Heart left ventricle (tissue), 16 donors: ENCODE results near the gene DHCR7. TPM values are rescaled to one million over a fixed set of nuclear protein-coding genes. Genes with fewer than 3 reads are reported as not detected.

Experiments used
- ATAC-seq, 4 donors: fragments of 200-7000 bp; cut with Tn5 transposase; one replicate each; pipeline ENCODE4 v1.9.1; 2020 to 2022; ENCODE audit warnings: moderate library complexity in 4 of 4, mild to moderate bottlenecking in 3 of 4, moderate number of reproducible peaks in 1 of 4
- DNase-seq, 5 donors: peaks; one replicate each; pipeline ENCODE4 v3.0.0-alpha.2; 2020
- H3K27ac ChIP-seq, 12 donors: fragments of 200-600 bp; sonication (generic) in 4 of 12; one replicate each; pipeline versions ENCODE4 v1.5.0 to v1.8.0; 2016 to 2022; ENCODE audit warnings: mild to moderate bottlenecking in 2 of 12
- H3K27me3 ChIP-seq, 9 donors: fragments of 200-600 bp; sonication (generic) in 2 of 9; one replicate each; pipeline versions ENCODE4 v1.5.1 to v1.8.0; 2016 to 2022; ENCODE audit warnings: mild to moderate bottlenecking in 3 of 9
- H3K36me3 ChIP-seq, 9 donors: fragments of 200-600 bp; sonication (generic) in 2 of 9; one replicate each; pipeline versions ENCODE4 v1.5.0 to v1.8.0; 2018 to 2022; ENCODE audit warnings: mild to moderate bottlenecking in 2 of 9
- H3K4me1 ChIP-seq, 12 donors: fragments of 200-600 bp; sonication (generic) in 4 of 12; one replicate each; pipeline versions ENCODE4 v1.5.0 to v1.8.0; 2016 to 2022; ENCODE audit warnings: mild to moderate bottlenecking in 3 of 12
- H3K4me3 ChIP-seq, 12 donors: fragments of 200-600 bp; sonication (generic) in 4 of 12; one replicate each; pipeline versions ENCODE4 v1.5.0 to v1.8.0; 2017 to 2022; ENCODE audit warnings: mild to moderate bottlenecking in 9 of 12, moderate library complexity in 4 of 12
- H3K9me3 ChIP-seq, 12 donors: fragments of 200-600 bp; sonication (generic) in 4 of 12; one replicate each; pipeline versions ENCODE4 v1.5.0 to v1.8.0; 2016 to 2022; ENCODE audit warnings: mild to moderate bottlenecking in 1 of 12
- CTCF ChIP-seq, 12 donors: fragments of 200-600 bp; sonication (generic) in 4 of 12; IDR thresholded peaks; one replicate each; pipeline versions ENCODE4 v1.5.0 to v1.8.0; 2018 to 2022; ENCODE audit warnings: antibody characterized with exemption in 12 of 12, mild to moderate bottlenecking in 5 of 12
- POLR2A ChIP-seq, 2 donors: fragments of 450-650 bp; IDR thresholded peaks; one replicate each; pipeline ENCODE4 v1.6.1; 2017; ENCODE audit warnings: antibody characterized with exemption in 2 of 2, mild to moderate bottlenecking in 2 of 2, moderate library complexity in 2 of 2
- WGBS, 4 donors: extraction: QIAGEN DNeasy Blood & Tissue Kit in 2 of 4; methylation state at CpG; one replicate each; pipeline versions ENCODE4 v1.1.5 to v1.1.7; 2013 to 2018; 5-methylcytosine and 5-hydroxymethylcytosine counted together
- intact Hi-C, 10 donors: fragments of 100-400 bp; cut with DNase I; formaldehyde crosslinking; loops; one replicate each; pipeline versions ENCODE4 v1.11.1 to v1.14.2; 2022
- polyA plus RNA-seq, 2 donors: library from polyadenylated mRNA; stranded (reverse); fragments of 200-250 nt; gene quantifications; one replicate each; pipeline ENCODE4 v1.2.3, GENCODE V29; 2013
- total RNA-seq, 9 donors: library from RNA; depleted of rRNA in 2 of 9; stranded (reverse); fragments of >200 nt in 2 of 9; fragmentation: NEBNext Ultra II Directional in 3 of 9; extraction: Animal tissue kit (Norgen Biotek cat#: 25700) in 3 of 9; gene quantifications; one replicate each; pipeline versions ENCODE4 v1.1.0 to v1.2.4, GENCODE V29; 2016 to 2023
- donor health status: ischemic (EF 13 %, LVEDD 7.1; RV severe dilation, severe dysfunction).
- donor health status: healthy with polysubstance abuse.
- donor health status: DM: no; HTN: yes; CAD: no.
- donor health status: DM: no; HTN: no; CAD: no.
- donor health status: ischemic (EF 25% LVEDD 6.9; RV normal size, moderate dysfunction).
- donor health status: ischemic (EF 25% LVEDD 5.7; RV mildly dilated, moderate dysfunction).
- donor health status: healthy.
- donor health status: DM: yes; HTN: yes; CAD: no.
- donor health status: ischemic (EF 35%, LVEDD 5.7; RV mildly dilated, moderate dysfunction).
- donor health status: nonischemic (EF 11% LVEDD 7.7; RV severe dilation, severe dysfunction).
- donor health status: DM: yes; HTN: yes; CAD: no.
- donor health status: PGD.
- donor health status: ischemic (EF 29% LVEDD 5.4; RV normal size, mild dysfunction).
- donor health status: nonischemic (EF 23%, LVEDD 6.1; RV moderate dilation, normal function).

The DHCR7 gene
- total and polyA plus RNA-seq, 11 donors: 12.6 to 44.5 (median 25.8) TPM

- H3K9me3 ChIP-seq: no peaks in the 10 kb centered on the region
- no peak overlapping the region for H3K27ac ChIP-seq
- peaks cover 0 to 4% (median 0%) of the 10 kb centered on the region in 9 donors for H3K27me3 ChIP-seq
- DNase-seq (peak in 1 of 5 donors; percentile 34), ATAC-seq (peak in 3 of 4 donors; percentile 45 to 75 (median 66))
- TF ChIP-seq CTCF (IDR thresholded peaks at IDR 0.05): no peak
- no peak for TF ChIP-seq POLR2A (IDR thresholded peaks at IDR 0.05)
- intact Hi-C loops: loop anchor here in 1 of 10 donors (10.0 kb wide), 1 partner anchor 604 kb away; no protein-coding TSS in a partner anchor
- no peak overlapping the region for H3K4me3 ChIP-seq
- no peaks in the 10 kb centered on the region for H3K36me3 ChIP-seq
- 57 to 69% (median 64%) methylated on average over 8 of the region's 8 CpGs for WGBS, 4 donors
- H3K4me1 ChIP-seq: no peaks in the 10 kb centered on the region
Observed at GRCh38 chr11:71418643-71419042, 29.6 kb downstream of the DHCR7 start.

- H3K4me3 ChIP-seq: no peak overlapping the region
- ATAC-seq (no peak), DNase-seq (no peak)
- no peaks in the 10 kb centered on the region for H3K9me3 ChIP-seq
- H3K4me1 ChIP-seq: no peaks in the 10 kb centered on the region
- TF ChIP-seq POLR2A (IDR thresholded peaks at IDR 0.05) (no peak), CTCF (IDR thresholded peaks at IDR 0.05) (no peak)
- intact Hi-C loops: loop anchor here in 1 of 10 donors (10.0 kb wide), 1 partner anchor 600 kb away; no protein-coding TSS in a partner anchor
- H3K27ac ChIP-seq: no peak overlapping the region
- no peaks in the 10 kb centered on the region for H3K36me3 ChIP-seq
- H3K27me3 ChIP-seq: peaks cover 0 to 13% (median 0%) of the 10 kb centered on the region in 9 donors
Observed at GRCh38 chr11:71414645-71415044, 33.5 kb downstream of the DHCR7 start.

GRCh38 chr11:71410363-71410966 lies 37.7 kb downstream of the DHCR7 start:
- no peak for TF ChIP-seq POLR2A (IDR thresholded peaks at IDR 0.05)
- TF ChIP-seq CTCF (IDR thresholded peaks at IDR 0.05): no peak

GRCh38 chr11:71408826-71409225 lies 39.4 kb downstream of the DHCR7 start:
- H3K4me1 ChIP-seq: no peaks in the 10 kb centered on the region
- H3K27ac ChIP-seq: no peak overlapping the region
- TF ChIP-seq CTCF (IDR thresholded peaks at IDR 0.05) (no peak), POLR2A (IDR thresholded peaks at IDR 0.05) (no peak)
- H3K4me3 ChIP-seq: no peak overlapping the region
- no peak for ATAC-seq
- no peaks in the 10 kb centered on the region for H3K36me3 ChIP-seq
- no peaks in the 10 kb centered on the region for H3K9me3 ChIP-seq
- H3K27me3 ChIP-seq: peaks cover 0 to 24% (median 0%) of the 10 kb centered on the region in 9 donors
- 69 to 73% (median 70%) methylated on average over 7 of the region's 7 CpGs for WGBS, 4 donors
- intact Hi-C loops: no loop called here
- no peak for DNase-seq

More at GRCh38 chr11:71410363-71410966, 37.7 kb downstream of the DHCR7 start:
- WGBS, 4 donors: 78 to 85% (median 80%) methylated on average over 7 of the region's 7 CpGs
- Histone ChIP-seq H3K27me3 (peaks cover 0 to 24% (median 0%) of the 10 kb centered on the region in 9 donors), H3K36me3 (no peaks in the 10 kb centered on the region), H3K27ac (no peak overlapping the region), H3K4me3 (no peak overlapping the region), H3K9me3 (no peaks in the 10 kb centered on the region), H3K4me1 (no peaks in the 10 kb centered on the region)
- DNase-seq (no peak), ATAC-seq (no peak)
- intact Hi-C loops: loop anchor here in 1 of 10 donors (10.0 kb wide), 1 partner anchor 596 kb away; no protein-coding TSS in a partner anchor
